ENCODE data around the gene HES3.
A peak's percentile ranks its signal among the peaks of the same experiment; 100 is the strongest.

The HES3 gene

GRCh38 chr1:6245869-6246496 is 2.0 kb downstream of the HES3 start:
- peak in 1 of 2 donors; percentile 7 for DNase-seq (ENCODE audit: low read depth in 2 of 2)

- peak; percentile 62 to 64 for DNase-seq (ENCODE audit: low read depth in 2 of 2)
Measured at GRCh38 chr1:6246497-6247467, 2.8 kb downstream of the HES3 start.

- DNase-seq (ENCODE audit: low read depth in 2 of 2): no peak
Measured at GRCh38 chr1:6247651-6248050, 3.7 kb downstream of the HES3 start.

GRCh38 chr1:6248161-6248776 is 4.3 kb downstream of the HES3 start:
- no peak for DNase-seq (ENCODE audit: low read depth in 2 of 2)

GRCh38 chr1:6248932-6249738 is 5.2 kb downstream of the HES3 start:
- no peak for DNase-seq (ENCODE audit: low read depth in 2 of 2)

GRCh38 chr1:6249739-6250689 is 6.0 kb downstream of the HES3 start:
- DNase-seq (ENCODE audit: low read depth in 2 of 2): no peak

- DNase-seq (ENCODE audit: low read depth in 2 of 2): no peak
Measured at GRCh38 chr1:6251233-6251632, 7.3 kb downstream of the HES3 start.

GRCh38 chr1:6251681-6252373 is 7.8 kb downstream of the HES3 start:
- DNase-seq (ENCODE audit: low read depth in 2 of 2): no peak

GRCh38 chr1:6252374-6252710 is 8.4 kb downstream of the HES3 start:
- no peak for DNase-seq (ENCODE audit: low read depth in 2 of 2)

GRCh38 chr1:6253380-6253779 is 9.4 kb downstream of the HES3 start:
- no peak for DNase-seq (ENCODE audit: low read depth in 2 of 2)

- no peak for DNase-seq (ENCODE audit: low read depth in 2 of 2)
Measured at GRCh38 chr1:6254691-6255090, 10.7 kb downstream of the HES3 start.

GRCh38 chr1:6256645-6257044 is 12.7 kb downstream of the HES3 start:
- no peak for DNase-seq (ENCODE audit: low read depth in 2 of 2)

GRCh38 chr1:6257541-6258069 is 13.6 kb downstream of the HES3 start:
- no peak for DNase-seq (ENCODE audit: low read depth in 2 of 2)

GRCh38 chr1:6258675-6259074 is 14.7 kb downstream of the HES3 start:
- no peak for DNase-seq (ENCODE audit: low read depth in 2 of 2)

- peak; percentile 59 to 78 for DNase-seq (ENCODE audit: low read depth in 2 of 2)
Measured at GRCh38 chr1:6259491-6260362, 15.7 kb downstream of the HES3 start.

GRCh38 chr1:6260433-6260934 is 16.5 kb downstream of the HES3 start:
- DNase-seq (ENCODE audit: low read depth in 2 of 2): peak in 1 of 2 donors; percentile 26

GRCh38 chr1:6260961-6261614 is 17.1 kb downstream of the HES3 start, which contains the start of gene GPR153:
GPR153 (minus strand) TSS chr1:6261098; CDS start chr1:6254905, 6,193 bp downstream.
- DNase-seq (ENCODE audit: low read depth in 2 of 2): peak in 1 of 2 donors; percentile 65

GRCh38 chr1:6261615-6261995 is 17.6 kb downstream of the HES3 start:
- DNase-seq (ENCODE audit: low read depth in 2 of 2): no peak
